Upper lobe of left lung (tissue), 4 donors: Measurements from ENCODE around the gene LYPD4.

Experiments
- CTCF ChIP-seq, 6 experiments: fragments of 450-650 bp in 4 of 6; fragments of 200-600 bp in 2 of 6; sonication (generic) in 2 of 6; IDR thresholded peaks; one replicate each; pipeline ENCODE4 v1.5.1; 2016 to 2019; ENCODE audit warnings: antibody characterized with exemption in 6 of 6
- EP300 ChIP-seq, 4 donors: sonication (generic); formaldehyde crosslinking; IDR thresholded peaks; one replicate each; pipeline ENCODE4 v1.5.1; 2017; ENCODE audit warnings: antibody characterized with exemption in 4 of 4, control low read depth in 2 of 4
- POLR2A ChIP-seq, 4 donors: fragments of 450-650 bp; IDR thresholded peaks; one replicate each; pipeline ENCODE4 v1.5.1; 2016 to 2017; ENCODE audit warnings: antibody characterized with exemption in 4 of 4, mild to moderate bottlenecking in 2 of 4

- TF ChIP-seq CTCF (IDR thresholded peaks at IDR 0.05) (no peak), POLR2A (IDR thresholded peaks at IDR 0.05) (no peak), EP300 (IDR thresholded peaks at IDR 0.05) (no peak)
Measured at GRCh38 chr19:41880329-41880708, 35.8 kb upstream of the LYPD4 start.
